COLO668 (cell line): ENCODE results near the gene TAF1D.
"Not testable (repeated sequence)": the region's sequence is repeated elsewhere in the genome, so short reads cannot be mapped to it uniquely, and the experiment has no call there.

ENCODE experiments used
- DNase-seq: peaks from one replicate; lab custom pipeline; 2025; ENCODE audit not compliant: unreplicated experiment; lab: John Stamatoyannopoulos, UW

Gene TAF1D

DNA sequence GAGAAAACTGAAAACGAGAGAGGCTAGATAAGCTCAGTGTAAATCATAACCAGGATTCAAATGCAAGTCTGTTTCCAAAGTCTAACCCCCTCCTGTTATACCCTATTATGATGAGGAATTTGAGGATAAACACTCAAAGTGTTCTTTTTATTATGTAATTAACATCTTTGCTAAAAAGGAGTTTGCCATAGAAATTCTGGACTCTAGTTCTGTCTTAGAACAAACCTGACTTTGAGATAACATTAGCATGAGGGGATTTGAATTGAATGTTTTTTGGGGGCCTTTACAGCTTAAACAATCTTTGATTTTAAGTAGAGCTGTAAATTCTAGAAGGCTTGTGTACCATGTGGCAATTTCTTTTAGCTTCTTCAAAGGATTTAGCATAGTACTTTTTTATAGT lies 9.7 kb upstream of the TAF1D start:
- no peak for DNase-seq

DNA sequence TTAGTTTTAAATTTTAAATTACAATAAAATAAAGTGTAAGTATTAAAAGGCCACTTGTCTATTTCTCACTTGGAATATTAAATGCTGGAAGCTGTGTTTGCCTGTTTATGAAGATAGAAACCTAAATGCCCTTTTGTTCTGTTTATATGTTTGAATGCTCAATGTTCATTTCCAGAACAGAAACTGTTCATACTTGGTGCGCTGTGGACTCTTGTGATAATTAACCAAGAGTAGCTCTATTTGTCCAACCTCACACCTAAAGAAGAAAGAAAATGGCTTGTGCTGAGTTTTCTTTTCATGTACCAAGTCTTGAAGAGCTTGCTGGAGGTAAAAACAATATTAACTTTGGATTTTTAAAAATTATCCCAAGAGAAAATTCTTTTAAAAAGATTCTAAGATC lies 5.8 kb upstream of the TAF1D start:
- no peak for DNase-seq

DNA sequence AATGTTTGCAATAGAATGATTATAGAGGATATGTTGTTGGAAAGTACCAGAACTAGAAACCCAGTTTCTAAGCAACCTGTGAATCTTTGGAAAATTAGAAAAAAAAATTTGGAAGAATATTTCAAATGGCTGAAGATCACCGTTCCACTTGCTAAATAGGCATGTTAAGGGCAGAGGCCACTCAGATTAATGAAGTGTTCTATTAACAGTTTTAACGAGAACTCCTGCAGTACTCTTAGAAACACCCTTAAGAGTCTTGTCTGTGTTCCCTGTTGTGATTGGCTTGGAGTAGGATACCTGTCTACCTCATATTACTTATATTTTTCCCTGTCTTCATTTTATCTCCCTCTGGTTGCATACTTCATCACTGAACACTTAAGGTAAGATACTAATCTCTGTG lies 4.8 kb upstream of the TAF1D start:
- no peak for DNase-seq

DNA sequence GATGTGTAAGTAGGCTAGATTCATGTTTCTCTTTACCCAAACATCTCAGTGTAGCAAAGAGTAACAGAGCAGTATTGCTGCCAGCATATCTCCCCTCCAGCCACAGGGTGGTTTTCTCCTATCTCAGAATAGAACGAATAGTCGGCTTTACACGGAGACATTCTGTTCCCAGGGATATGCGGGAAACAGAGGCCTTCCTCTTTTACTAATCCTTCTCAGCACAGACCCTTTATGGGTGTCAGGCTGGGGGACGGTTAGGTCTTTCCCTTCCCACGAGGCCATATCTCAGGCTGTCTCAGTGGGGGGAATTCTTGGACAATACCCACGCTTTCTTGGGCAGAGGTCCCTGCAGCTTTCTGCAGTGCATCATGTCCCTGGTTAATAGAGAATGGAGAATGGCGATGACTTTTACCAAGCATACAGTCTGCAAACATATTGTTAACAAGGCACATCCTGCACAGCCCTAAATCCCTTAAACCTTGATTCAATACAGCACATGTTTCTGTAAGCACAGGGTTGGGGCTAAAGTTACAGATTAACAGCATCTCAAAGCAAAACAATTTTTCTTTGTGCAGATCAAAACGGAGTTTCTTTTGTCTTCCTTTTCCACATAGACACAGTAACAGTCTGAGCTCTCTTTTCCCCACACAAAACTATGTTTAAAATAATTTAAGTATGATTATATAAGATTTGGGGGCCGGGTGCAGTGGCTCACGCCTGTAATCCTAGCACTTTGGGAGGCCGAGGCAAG lies 3.9 kb upstream of the TAF1D start:
- DNase-seq, result not testable (repeated sequence)

DNA sequence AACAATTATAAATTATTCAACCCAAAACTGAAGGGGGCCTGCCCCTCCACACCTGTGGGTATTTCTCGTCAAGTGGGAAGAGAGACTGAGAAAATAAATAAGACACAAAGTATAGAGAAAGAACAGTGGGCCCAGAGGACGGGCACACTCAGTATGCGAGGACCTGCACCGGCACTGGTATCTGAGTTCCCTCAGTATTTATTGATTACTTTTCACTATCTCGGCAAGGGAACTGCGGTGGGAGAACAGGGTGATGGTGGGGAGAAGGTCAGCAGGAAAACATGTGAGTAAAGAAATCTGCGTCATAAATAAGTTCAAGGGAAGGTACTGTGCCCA lies 3.3 kb upstream of the TAF1D start:
- DNase-seq, result no peak

DNA sequence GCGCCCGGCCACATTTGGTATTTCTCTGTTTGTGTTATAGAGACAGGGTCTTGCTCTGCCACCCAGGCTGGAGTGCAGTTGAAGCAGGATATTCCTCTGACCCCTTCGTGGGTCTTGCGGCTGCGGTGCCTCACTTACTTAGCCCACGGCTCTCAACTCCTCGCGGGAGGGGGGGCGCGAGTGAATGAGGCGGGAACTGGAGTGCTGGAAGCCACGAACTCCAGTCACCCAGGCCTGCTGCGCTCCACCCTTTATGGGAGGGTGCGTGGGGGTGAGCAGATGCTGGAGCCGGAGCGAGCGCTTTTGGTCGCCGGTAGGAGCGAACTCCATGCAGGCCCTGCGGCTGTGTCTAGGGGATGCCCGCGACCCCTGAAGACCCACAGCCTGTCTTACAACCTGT lies 2.0 kb upstream of the TAF1D start:
- no peak for DNase-seq

DNA sequence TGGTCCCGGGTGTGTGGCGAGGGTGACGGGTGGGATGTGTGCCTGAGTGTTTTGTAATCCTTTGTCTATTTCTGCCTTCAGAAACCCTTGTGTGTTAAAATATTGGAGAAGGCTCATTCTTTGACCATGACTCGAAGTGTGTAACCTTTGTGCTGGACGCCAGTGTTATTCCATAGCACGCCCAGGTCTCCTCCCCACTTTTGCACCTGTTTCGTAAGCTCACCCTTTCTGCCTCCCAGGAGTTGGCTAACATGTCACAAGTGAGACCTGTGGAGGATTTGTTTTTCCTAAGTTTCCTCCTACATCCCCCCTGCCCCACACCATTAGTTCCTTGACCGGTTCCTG lies 559 bp upstream of the TAF1D start:
- DNase-seq, result peak; percentile 52

DNA sequence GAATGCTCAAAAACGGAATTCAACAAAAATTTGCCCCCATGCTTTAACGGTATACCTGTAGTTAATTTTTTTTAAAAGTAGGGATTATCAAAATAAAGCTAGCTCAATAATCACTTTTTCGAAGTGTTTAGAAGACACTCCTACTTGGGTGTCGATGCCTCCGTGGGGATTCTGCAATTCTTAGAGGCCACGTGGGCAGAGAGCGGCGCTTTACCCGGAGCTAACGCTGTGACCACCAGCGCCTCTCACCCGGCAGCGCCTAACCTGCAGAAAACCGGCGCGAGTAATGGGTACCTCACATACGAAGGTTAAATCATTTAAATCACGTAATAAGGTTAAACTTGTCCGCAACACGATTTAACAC lies 583 bp downstream of the TAF1D start:
- DNase-seq, result peak; percentile 65

DNA sequence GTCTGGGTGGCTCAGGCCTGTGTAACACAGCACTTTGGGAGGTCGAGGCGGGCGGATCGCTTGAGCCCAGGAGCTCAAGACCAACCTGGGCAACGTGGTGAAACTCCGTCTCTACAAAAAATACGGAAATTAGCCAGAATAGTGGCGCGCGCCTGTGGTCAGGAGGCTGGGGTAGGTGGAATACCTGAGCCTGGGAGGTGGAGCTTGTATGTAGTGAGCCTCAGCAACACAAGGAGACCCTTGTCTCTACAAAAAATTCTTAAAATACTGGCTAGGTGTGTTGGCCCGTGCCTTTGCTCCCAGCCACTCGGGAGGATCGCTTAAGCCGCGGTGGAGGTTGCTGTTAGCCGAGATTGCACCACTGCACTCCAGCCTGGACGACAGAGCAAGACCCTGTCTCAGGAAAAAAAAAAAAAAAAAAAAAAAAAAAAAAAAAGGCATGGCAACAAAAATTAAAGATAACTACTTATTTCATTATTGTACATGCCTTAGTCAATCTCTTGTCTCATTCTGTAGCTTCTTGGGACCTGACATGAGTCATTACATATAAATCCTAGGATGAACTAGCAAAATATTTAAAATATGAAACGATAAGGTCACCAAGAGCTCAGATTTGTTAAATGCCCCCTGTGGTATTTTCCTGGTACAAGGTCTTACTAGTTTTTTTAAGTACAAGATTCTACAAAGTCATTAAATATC lies 1.1 kb downstream of the TAF1D start:
- DNase-seq, result peak; percentile 8

DNA sequence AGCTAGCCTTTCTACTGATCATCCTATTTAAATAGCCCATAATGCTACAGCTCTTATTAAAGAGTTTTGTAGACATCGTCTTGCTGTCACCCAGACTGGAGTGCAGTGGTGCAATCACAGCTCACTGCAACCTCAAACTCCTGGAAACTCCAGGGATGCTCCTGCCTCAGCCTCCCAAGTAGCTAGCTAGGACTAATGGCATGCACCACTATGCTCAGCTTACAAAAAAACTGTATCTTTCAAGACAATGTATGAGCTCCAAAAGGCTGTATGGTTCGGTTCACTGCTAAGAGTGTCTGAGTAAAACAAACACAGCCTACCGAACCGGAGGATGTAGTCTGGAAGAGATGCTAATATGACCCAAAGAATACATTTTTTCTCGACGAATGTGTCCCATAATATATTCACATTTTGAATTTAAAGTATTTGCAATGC lies 2.6 kb downstream of the TAF1D start:
- no peak for DNase-seq

DNA sequence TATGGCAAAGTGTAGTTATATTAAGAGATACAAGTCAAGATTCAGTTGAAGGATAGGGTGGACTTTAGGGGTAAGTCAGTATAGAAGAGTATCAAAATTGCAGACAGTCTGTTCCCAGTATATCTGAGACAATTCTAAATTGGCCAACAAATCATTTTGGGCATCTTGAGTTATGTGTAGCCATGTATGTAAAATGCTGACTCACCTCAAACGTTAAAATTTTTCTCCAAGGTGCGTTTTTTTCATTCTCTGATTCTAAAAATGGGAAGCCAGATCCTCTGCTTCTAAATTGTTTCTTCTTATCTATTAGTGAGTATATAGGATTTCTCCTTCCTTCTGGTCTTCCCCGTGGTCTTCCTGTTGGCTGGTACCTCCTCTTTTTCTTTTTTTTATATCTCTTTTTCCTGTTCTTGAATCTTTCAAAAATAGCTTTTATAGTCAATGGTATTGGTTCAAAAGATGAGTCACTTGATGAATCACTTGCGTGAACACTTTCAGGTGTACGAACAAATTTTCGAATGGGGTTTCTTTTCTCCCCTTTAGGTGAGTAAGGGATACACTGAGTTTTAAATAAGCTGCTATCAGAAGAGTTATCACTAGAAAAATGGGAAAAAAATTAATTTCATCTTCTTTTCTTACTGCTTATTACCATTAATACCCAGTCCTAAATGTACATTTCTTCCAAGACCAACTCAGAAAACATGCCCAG lies 3.2 kb downstream of the TAF1D start:
- DNase-seq, result no peak

DNA sequence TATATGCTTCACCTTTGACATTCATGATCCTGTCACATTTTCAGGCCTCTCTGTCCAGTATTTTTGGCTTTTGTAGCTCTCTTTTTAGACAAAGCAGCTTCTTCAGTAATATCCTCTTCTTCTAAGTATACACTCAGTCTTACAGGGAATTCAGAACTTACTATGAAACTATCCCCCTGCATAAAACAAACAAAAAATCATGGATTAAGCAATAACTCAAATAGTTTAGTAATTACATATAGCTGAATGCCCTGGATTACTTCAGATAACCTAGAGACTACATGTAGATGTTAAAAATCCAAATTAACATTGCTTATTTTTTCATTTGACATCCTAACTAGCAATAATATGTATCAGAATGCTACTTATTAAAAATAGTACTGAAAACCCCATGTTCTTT lies 5.2 kb downstream of the TAF1D start:
- DNase-seq, result no peak

DNA sequence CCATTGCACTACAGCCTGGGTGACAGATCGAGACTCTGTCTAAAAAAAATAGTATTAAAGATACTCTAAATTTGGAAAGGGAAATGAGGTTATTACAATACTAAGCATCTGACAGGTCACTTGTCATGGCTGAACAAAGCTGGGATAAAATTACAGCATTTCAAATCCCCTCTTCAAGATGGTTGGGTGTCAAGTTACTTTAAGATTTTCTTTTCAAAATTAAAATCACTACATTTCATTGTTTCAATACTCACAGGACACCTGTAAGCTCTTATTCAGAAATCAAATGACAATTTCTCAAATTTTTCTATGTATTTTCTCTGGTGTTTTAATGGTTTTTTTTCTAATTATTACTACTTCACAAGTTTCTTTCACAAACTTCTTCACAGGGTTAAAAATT lies 5.7 kb downstream of the TAF1D start:
- no peak for DNase-seq

DNA sequence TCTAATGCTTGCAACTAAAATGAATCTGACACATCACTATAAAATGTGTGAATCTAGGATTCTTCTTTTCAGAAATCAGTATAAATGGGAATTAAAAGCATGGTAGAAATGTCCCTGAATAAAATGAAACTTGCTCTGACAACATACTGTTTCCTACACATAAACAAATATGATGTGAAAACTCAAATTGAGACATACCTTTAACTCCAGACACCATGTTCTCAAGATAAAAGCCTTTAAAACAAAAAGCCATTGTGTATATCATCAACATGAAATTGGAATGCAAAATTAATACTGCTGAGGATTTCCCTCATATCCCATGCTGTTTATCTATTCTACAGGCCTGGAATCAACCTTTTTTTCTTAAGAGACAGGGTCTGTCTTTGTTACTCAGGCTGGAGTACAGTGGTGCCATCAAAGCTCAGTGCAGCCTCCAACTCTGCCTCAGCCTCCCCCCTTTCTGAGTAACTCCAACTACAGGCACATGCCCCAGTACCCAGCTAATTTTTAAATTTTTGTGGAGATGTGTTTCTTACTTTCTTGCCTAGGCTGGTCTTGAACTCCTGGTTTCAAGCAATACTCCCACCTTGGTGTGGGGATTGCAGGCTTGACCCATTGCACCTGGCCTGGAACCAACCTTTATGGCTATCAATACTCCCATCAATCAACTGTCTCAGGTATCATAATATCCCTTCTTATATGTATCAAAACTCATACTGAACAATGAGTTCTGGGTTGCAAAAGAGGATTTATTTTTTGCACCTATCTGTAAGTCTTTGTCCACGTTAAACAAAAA lies 6.7 kb downstream of the TAF1D start:
- DNase-seq, result no peak

DNA sequence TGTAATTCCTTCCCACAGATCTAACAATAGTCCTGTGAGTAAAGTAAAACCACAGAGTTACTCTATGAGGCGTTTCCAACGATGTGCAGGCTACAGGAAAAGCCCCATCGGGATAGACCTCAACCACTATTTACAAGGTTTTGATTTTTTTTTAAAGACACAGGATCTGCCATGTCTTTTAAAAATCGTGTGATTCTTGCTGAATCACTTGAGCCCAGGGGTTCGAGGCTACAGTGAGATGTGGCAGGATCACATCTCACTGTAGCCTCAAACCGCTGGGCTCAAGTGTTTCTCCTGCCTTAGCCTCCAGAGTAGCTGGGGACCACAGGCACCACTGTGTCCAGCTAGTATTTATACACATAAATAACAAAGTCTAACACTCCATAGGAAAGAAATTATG lies 7.8 kb downstream of the TAF1D start:
- no peak for DNase-seq

DNA sequence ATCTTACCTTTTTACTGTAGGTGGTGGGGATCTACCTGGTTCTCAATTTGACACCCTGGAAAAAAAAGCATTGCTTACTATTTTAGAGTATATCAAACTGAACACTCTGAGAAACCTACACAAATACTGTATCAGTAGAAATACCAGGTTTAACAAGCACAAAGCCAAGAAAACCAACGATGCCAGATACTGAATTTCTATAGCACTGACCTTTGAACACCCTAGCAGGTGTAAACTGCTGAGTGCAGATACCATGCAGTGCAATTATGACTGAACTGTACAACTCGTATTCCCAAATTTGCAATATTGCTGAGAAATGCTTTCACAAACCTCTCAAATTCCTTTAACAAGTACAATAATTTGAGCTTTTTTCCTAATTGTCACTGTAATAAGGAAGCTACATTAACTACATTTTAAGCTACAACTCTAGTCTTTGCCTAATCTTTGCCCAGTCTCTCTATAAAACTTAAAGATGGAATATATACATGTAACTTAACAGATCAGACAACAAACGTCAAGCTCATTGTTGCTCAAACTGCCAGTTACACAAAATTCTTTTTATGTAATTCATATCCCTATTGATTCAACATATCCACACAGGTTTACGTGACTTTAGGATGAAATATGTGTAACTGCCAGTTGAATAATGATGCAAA lies 8.9 kb downstream of the TAF1D start:
- DNase-seq, result no peak

DNA sequence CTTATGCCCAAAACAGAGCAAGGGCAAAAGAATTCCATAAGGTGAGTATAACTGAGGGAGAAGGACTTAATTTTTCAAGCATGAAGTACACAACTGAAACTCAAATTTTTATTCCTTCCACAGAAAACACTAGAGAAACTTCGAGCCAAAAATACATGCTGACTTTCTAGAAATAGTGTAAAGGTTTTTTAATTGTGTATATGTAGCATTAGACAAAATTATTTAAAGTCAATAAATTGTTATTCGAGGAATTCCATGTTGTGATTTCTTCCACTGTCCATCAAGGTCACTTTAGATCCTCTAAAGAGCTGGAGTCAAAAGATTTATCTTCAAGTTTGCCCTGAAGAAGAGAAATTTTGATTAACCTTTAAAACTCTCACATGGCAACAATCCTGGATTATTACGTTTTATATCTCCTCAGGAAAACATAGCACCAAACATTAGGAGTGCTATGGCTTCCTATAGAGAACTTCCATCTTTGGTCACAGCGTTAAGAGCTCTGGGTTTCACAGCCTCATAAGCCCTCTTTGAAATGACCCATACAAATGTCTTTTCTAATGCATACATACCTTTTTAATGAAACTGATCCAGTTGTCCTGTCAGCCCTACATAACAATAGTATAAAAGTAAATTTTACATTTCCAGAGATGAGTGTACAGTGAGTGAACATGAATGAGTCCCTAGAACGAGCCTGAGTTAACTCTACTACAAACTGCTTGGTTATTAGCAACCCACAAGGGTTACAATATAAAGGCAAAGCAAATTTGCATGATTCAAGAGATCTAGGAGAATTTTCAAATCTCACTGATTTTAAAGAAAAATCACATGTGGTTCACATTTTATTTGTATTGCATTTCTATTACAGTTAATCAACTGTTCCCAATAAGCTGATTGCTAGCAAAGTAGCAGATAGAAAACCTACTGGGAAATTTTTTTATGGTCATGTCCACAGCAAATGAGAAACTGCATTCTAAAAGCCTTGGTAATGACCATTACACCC lies 10.9 kb downstream of the TAF1D start:
- no peak for DNase-seq

DNA sequence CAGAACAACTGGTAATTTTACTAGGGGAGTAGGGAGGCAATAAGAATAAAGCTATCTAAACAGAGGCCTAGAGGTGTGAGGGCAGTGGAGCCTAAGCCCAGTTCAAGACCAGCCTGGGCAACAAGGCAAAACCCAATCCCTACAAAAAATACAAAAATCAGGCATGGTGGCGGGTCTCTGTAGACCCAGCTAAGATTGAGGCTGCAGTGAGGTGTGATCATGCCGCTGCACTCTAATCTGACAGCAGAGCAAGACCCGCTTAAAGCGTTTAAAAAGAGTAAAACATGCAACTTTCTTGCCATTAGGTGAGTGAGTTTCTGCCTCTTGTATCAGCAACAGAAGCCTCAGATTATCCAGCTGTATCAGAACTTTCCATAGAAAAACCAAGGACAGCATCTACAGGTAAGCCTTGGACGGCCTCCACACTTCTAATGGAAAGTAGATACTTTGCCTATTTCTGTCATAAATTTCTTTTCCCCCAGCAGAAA lies 12.1 kb downstream of the TAF1D start:
- no peak for DNase-seq

DNA sequence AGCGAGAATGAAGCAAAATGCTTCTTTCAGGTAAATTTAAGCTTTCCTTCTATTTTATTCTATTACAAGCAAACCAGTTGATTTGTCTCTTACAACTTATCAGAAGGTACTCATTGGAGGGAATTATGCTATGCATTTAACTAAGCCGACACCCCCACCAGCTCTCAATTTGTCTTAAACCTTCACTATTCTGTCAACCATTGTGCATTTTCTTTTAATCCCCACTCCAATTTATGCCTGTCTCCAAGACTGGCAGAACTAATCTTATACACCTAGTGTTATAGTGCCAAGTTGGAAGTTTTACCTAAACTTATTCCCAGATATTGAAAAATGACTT lies 12.5 kb downstream of the TAF1D start:
- DNase-seq, result no peak
